Right renal cortex interstitium (tissue), 3 donors: ENCODE measurements around the gene TNFRSF13B. TPM values are rescaled to one million over a fixed set of nuclear protein-coding genes. Genes with fewer than 3 reads are reported as not detected.
"Not testable (repeated sequence)": the region's sequence is repeated elsewhere in the genome, so short reads cannot be mapped to it uniquely, and the experiment has no call there.

Experiments used
- DNase-seq, 3 donors: peaks; one replicate each; pipeline ENCODE4 v3.0.0-alpha.2; 2013; ENCODE audit warnings: low read depth in 3 of 3, low spot score in 2 of 3
- polyA plus RNA-seq, 3 donors: library from polyadenylated mRNA; unstranded; fragments of 120-200 nt; gene quantifications; one replicate each; pipeline ENCODE4 v1.2.1, GENCODE V29; 2013; ENCODE audit not compliant: insufficient read length in 3 of 3

The TNFRSF13B gene
- polyA plus RNA-seq, 3 donors, result not detected

DNA sequence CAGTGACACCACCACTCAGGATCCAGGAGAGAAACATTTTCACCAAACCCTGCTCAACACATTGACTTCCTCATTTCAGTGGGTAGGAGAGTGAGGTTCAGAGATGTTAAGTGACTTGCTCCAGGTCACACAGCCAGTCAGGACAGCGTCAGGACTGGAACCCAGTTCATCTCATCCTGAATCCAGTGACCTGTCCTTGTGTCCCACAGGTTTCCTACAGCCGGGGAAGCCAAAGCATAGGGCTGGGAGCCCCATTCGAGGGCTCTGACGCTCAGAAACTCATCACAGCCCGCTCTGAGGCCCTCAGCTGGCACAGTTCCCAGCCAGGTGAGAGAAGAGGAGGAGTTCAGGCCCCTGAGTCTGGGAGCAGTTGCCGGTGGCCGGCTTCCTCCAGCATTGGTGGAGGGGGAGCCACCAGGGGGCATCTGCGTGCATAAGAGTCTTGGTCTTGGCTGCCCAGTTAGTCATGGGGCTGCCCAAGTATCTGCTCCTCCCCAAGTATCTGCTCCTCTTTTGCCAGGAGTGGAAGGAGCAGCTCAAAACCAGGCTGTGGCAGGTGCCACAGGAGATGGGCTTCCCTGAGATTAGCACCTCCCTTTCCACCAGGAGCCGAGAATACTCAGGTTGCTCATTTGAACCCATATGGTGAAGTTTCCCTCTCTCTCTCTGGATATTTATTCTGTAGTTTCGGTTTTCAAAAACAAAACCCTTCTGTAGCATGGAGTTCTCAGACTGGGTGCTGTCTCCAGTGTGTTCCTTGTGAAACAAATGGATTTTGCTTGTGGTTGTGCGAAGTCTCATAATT, 56.0 kb downstream of the TNFRSF13B start:
- no peak for DNase-seq

DNA sequence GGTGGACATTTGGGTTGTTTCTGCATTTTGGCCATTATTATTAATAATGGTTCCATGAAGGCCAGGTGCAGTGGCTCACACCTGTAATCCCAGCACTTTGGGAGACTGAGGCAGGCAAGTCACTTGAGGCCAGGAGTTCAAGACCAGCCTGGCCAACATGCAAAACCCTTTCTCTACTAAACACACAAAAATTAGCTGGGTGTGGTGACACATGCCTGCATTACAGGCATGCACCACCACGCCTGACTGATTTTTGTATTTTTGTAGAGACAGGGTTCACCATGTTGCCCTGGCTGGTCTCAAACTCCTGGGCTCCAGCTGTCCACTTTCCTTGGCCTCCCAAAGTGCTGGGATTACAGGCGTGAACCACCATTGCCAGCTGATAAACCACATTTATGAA, 58.5 kb downstream of the TNFRSF13B start:
- no peak for DNase-seq

DNA sequence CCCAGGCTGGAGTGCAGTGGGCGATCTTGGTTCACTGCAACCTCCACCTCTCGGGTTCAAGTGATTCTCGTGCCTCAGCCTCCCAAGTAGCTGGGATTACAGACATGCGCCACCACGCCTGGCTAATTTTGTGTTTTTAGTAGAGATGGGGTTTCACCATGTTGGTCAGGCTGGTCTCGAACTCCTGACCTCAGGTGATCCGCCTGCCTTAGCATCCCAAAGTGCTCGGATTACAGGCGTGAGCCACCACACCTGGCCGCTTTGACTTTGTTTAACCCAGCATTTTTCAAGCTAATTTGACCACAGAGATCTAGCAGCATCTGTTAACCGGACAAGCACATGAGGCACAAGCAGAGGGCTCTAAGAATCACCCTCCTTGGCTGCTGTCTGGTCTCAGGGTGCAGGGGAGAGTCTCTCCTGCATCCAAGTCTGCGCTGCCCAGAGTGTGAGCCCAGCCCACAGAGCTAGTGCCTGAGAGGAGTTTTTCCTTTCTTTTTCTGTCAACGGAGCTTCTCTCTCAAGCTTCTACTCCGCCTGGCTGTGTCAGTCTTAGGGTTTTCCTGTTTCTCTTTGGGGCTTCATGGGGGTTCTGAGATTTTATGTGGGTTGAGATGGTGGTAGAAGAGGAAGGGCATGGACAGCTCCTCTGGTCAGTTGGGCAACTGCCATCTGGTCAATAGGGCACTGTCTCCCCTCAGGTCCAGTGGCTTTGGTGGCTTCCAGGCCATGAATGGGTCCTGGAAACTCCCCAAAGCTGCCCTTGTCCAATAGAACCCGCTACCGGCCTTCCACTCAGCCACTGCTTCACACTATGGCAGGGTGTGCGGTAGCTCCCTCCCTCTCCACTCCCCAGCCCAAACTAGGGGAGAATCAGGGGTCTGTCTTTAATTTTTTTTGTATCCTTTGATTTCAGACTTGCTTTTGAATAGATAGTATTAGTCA, 59.6 kb downstream of the TNFRSF13B start:
- no peak for DNase-seq

DNA sequence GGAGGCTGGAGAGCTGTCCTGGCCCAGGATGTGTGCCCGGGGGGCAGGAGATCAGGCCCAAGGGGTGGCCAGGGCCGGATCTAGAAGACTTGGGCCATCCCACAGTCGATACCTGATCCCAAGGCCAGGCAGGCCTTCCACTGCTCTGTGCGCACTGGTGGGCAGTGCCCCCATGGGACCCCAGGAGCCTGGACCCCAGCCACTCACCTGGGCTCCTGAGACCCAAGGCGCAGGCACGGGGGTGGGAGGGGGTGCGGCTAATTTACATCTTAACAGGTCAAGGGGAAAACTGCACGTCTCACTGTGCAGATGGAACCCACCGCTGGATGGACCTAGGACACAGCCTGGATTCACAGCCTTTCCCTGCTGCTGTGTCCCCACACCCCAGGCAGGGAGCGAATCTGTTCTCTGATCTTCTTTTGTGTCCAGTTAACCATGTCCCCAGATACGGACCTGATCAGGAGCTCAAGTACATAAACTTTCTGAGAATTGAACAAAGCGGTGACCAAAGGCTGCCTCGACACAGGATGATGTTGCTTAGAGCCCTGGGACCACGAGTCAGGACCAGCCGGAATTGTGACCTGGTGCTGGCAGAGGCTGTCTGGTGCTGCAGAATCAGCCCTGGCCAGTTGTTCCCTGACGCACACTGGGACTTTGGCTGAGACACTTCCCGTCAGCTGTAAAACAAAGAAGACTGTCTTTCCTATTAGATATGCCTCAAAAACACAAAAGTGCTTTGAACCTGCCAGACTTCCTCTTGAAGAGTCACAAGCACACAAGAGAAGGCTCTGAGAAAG, 60.6 kb downstream of the TNFRSF13B start:
- DNase-seq, result no peak

DNA sequence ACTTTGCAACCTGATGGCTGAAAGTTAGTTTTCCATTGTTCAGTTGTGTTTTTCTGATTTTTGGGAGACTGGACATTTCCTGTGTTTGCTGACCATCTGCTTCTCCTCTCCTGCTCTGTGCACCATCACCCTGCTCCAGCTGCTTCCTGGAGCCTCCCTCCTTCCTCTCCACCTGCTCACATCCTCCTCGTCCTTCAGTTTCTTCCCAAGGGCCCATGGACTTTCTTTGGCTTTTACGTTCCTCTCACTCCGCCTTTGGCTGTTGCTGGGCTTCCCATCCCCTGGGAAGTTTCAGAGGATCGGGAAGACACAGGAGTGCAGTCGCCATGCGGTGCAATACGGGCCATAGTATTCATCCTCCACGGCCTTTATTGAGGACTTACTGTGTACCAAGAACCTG, 61.6 kb downstream of the TNFRSF13B start:
- DNase-seq, result no peak

DNA sequence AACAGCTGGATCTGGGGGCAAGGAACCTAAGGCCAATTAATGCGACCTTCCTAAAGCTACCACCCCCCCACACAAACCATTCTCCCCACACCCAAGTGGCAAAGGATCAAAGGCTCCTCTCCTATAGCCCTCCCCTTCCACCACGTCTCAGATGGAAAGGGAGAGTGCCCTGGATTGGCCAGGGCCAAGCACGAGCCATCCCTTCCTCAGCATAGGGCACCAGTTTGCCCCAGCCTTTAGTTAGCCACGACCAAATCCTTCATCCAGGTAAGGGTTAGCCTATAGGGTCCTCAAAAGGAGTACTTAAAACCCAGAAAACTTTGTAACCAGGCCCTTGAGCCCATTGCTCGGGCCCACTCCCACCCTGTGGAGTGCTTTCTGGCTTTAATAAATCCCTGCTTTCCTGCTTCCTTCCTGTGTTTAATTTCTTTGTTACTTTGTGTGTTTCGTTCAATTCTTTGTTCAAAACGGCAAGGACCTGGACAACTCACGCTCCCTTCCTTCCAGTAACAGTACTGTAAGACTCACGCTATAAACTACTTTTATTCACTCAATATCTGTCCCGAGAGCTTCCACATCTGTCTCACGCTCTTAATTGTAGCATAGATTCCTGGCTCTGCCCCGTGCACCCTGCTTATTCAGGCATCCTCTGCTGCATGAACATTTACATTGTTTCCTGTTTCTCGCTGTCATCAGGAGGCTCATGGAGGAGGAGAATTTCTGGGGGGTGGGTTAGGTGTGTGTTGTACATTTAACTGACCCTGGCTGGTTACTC, 62.3 kb downstream of the TNFRSF13B start:
- DNase-seq, result no peak

DNA sequence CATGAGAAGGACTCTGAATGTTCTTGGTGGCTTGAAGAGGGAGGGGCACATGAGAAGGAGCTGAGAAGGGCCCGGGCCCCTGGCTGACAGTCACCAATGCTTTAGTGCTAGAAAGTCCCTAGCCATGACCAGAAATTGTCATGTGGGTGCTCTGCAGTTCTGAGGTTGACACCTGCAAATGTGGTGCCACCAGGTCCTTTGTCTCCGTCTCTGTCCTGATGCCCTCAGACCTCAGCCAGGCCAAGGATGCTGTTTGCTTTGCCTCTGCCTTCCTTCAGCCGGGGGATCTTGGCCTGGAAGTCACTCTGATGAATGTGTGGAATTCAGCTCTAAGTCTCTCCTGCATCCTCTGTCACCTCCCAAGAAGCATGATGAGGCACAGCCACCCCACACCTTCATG, 63.6 kb downstream of the TNFRSF13B start:
- DNase-seq, result no peak

DNA sequence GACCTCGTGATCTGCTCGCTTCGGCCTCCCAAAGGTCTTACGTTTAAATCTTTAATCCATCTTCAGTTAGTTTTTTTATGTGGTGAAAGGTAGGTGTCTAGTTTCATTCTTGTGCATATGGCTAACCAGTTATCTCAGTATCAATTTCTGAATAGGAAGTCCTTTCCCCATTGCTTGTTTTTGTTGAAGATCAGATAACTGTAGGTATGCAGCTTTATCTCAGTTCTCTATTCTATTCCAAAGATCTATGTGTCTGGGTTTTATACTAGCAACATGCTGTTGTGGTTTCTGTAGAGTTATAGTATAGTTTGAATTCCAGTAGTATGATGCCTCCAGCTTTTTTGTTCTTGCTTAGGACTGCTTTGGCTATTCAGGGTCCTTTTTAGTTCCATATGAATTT, 65.2 kb downstream of the TNFRSF13B start:
- no peak for DNase-seq

DNA sequence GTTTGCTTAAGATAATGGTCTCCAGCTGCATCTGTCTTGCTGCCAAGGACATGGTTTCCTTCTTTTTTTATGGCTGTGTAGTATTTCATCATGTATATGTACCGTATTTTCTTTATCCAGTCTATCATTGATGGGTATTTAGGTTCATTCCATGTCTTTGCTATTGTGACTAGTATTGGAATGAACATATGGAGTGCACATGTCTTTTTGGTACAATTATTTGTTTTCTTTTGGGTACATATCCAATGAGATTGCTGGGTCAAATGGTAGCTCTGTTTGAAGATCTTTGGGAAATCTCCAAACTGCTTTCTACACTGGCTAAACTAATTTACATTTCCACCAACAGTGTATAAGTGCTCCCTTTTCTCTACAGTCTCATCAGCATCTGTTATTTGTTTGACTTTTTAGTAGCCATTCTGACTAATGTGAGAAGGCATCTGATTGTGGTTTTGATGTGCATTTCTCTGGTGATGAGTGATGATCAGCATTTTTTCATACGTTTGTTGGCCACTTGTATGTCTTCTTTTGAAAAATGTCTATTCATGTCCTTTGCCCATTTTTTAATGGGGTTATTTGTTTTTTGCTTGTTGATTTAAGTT, 66.2 kb downstream of the TNFRSF13B start:
- no peak for DNase-seq

DNA sequence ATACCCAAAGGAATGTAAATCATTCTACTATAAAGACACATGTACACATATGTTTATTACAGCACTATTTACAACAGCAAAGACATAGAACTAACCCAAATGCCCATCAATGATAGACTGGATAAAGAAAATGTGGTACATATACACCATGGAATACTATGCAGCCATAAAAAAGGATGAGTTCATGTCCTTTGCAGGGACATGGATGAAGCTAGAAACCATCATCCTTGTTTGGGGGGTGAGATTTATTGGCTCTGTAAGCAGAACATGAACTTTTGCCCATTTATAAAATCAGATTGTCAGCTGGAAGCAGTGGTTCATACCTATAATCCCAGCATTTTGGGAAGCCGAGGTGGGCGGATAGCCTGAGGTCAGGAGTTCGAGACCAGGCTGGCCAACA, 68.8 kb downstream of the TNFRSF13B start:
- not testable (repeated sequence) for DNase-seq

DNA sequence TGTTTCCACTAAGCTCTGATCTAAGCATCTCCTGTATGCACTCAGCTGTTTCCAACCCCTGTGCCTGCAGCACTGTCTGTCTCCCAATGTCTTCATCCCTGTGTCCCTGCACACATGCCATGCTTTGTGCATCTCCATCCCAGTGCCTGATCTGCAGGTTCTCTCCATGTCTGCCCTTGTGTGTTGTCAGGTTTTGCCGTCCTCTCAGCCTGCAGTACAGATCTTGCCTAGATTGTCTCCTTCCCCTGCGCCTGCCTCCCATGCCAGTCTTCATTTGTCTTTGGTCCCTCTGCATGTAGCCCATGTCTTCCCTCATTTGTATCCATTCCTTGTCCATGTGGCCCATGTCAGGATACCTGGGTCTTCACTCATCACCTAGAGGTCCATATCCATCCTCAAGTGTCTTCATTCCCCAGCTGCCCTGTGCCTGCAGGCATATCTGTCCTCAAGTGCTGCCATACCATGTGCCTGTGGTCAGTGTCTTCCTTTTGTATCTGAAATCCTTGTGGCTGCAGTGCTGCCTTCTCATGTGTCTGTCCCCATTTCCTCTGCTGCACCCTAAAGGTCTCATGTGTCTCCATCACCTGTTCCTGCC, 71.5 kb downstream of the TNFRSF13B start:
- DNase-seq, result no peak

DNA sequence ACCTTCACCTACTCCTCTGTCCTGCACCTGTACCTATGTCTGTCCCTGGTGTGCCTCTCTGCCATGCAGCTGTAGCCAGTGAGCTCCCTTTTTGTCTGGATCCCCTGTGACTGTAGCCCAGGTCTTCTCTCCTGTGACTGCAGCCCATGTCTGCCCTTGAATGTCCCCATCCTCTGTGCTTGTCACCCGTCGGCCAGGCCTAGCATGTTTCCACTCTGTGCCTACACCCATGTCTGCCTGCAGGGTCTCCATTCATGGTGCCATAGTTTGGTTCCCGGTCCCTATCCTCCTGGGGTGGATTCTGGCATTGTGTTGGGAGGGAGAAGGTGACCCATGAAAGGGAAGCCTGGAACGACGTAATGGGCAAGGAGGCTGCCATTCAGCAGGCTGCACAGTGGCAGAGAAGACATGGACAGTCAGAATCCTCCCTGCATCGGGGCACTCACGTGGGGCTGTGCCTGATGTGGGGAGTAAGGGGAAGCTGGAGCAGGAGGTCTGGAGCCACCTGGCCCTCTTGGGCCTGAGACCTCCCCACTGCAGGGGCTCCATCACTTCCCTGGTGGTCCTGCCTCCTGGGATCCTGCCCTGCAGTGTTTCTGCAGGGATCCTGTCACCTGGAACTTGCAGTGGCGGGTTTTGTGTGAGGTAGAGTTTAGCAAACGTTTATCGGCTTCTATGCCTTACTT, 74.6 kb downstream of the TNFRSF13B start:
- not testable (repeated sequence) for DNase-seq

DNA sequence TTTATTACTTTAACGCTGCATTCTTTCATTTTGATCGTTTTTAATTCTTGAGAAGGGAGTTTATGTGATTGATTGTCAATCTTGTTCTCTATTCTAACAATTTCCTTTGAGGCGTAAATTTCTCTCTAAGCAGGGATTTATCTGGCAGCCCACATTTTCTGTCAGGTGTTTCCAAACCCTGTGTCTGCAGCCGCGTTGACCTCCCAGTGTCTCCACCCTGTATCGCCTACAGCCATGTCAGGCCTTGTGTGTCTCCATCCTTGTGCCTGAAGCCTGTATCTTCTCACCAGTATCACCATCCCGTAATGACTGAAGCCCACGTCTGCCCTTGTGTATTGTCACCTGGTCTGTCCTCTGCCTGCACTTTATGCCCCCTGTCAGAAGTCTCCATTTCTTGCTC, 75.7 kb downstream of the TNFRSF13B start:
- DNase-seq, result not testable (repeated sequence)

DNA sequence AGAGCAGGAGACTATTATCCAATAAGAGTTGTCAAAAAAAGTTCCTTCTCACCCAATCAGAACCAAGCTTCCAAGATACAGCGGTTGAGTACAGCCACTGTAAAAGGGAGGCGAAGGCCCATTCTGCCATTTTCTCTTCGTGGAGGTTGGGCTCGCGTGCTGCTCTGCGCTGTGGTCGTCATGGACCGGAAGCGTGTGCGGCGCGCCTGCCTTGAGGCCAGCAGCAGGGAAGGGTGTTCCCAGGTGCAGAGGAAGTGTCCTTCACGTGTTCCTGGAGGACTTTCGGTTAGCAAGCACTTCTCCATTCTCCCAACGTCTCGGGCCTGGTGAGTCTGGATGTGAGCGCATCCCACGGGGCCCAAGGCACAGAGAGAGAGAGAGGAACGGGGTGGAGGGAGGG, 78.4 kb downstream of the TNFRSF13B start:
- DNase-seq, result not testable (repeated sequence)

DNA sequence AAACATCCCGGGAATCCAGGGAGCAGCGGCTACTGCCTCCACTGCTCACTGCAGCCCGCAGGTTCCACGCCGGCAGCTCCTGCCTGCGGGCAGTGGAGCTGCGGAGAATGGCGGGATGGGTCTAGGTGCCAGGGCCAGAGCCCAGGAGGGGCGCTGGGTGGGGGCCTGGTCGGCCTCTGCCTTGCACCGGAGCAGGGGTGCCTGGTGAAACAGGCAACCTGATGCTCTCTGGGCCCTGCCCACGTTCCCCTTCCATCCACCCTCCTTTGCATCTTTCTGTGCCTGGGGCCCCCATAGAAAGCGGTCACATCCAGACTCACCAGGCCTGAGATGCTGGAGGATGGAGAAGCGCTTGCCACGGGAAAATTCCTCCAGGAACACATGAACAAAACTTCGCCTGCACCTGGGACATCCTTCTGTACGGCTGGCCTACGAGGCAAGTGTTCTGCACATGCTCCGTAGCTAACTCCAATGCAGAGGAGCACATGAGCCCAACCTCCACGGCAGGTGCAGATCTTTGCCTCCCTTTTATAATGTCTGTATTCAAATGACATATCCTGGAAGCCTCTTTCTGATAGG, 79.0 kb downstream of the TNFRSF13B start:
- not testable (repeated sequence) for DNase-seq

DNA sequence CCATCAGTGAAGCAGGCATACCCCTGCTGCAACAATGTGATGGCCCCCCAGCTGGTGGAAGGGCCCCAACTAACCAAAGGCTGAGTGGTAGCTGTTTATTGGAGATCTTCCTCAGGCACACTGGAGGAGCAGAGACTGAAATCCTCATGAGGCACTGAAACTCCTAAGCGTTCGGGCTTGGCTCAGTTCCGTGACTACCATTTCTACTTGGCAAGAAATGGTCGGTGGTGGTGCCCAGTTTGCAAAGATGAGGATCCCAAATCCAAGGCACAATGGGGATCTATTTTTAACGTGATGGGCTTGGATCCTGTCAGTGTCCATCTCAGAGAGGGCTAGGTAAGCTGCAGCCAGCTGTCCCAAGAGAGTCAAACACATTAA, 82.8 kb downstream of the TNFRSF13B start:
- no peak for DNase-seq
